Activated T-helper 9 cell treated with anti-CD3 and anti-CD28 coated beads, Interleukin-2, amount 50 U/mL, for 16 hours (primary cell): ENCODE results near the gene IL27RA.
"Not testable (repeated sequence)": the region's sequence is repeated elsewhere in the genome, so short reads cannot be mapped to it uniquely, and the experiment has no call there.

ENCODE experiments used
- DNase-seq: peaks from one replicate; pipeline ENCODE4 v3.0.0-alpha.2; 2020; ENCODE audit warnings: low read depth

IL27RA gene

GRCh38 chr19:14030997-14031718 is 404 bp upstream of the IL27RA start:
- DNase-seq, result no peak

- no peak for DNase-seq
Observed at GRCh38 chr19:14033946-14034345, 2.4 kb downstream of the IL27RA start.

- not testable (repeated sequence) for DNase-seq
Observed at GRCh38 chr19:14035159-14035558, 3.6 kb downstream of the IL27RA start.

GRCh38 chr19:14035706-14036105 is 4.1 kb downstream of the IL27RA start:
- no peak for DNase-seq

- no peak for DNase-seq
Observed at GRCh38 chr19:14039181-14039580, 7.6 kb downstream of the IL27RA start.

- not testable (repeated sequence) for DNase-seq
Observed at GRCh38 chr19:14042659-14043608, 11.4 kb downstream of the IL27RA start.

GRCh38 chr19:14047866-14048265 is 16.3 kb downstream of the IL27RA start:
- DNase-seq, result not testable (repeated sequence)

- DNase-seq, result peak; percentile 65
Observed at GRCh38 chr19:14048443-14049153, 17.0 kb downstream of the IL27RA start.

- DNase-seq, result no peak
Observed at GRCh38 chr19:14050512-14050911, 18.9 kb downstream of the IL27RA start.

GRCh38 chr19:14050961-14051360 is 19.4 kb downstream of the IL27RA start:
- not testable (repeated sequence) for DNase-seq

GRCh38 chr19:14051980-14052379 is 20.4 kb downstream of the IL27RA start:
- DNase-seq, result no peak

GRCh38 chr19:14052470-14052869 is 20.9 kb downstream of the IL27RA start:
- DNase-seq, result no peak

- DNase-seq, result no peak
Observed at GRCh38 chr19:14053032-14053431, 21.5 kb downstream of the IL27RA start.

GRCh38 chr19:14053500-14053899 is 21.9 kb downstream of the IL27RA start:
- DNase-seq, result no peak

GRCh38 chr19:14054099-14054498 is 22.5 kb downstream of the IL27RA start:
- no peak for DNase-seq

- no peak for DNase-seq
Observed at GRCh38 chr19:14054721-14055120, 23.2 kb downstream of the IL27RA start.

GRCh38 chr19:14055396-14055795 is 23.8 kb downstream of the IL27RA start:
- DNase-seq, result no peak

GRCh38 chr19:14056069-14056666 is 24.6 kb downstream of the IL27RA start:
- DNase-seq, result no peak

GRCh38 chr19:14056741-14057356 is 25.3 kb downstream of the IL27RA start:
- DNase-seq, result no peak

GRCh38 chr19:14058182-14059092 is 26.9 kb downstream of the IL27RA start:
- no peak for DNase-seq
